H1 (cell line): Measurements from ENCODE around the gene CENPX. TPM values are rescaled to one million over a fixed set of nuclear protein-coding genes. Genes with fewer than 3 reads are reported as not detected.

Experiments used
- CTCF ChIA-PET: fragments of 300-600 bp; sonication (Branson Sonifier 250); formaldehyde crosslinking; loops from one replicate; lab custom pipeline; 2021; ENCODE audit not compliant: partially characterized antibody; lab: Charles Lee
- POLR2A ChIA-PET: fragments of 300-600 bp; sonication (Branson Sonifier 250); formaldehyde crosslinking; loops from one replicate; lab custom pipeline; 2021; ENCODE audit warnings: inconsistent platforms; ENCODE audit not compliant: partially characterized antibody; lab: Charles Lee
- DNase-seq, 2 experiments: peaks; one replicate each; pipeline versions ENCODE4 v3.0.0 to v3.0.0-alpha.2; 2010 to 2022; ENCODE audit warnings: low spot score in 2 of 2, low read depth in 1 of 2, mixed read lengths in 1 of 2
- FAIRE-seq: peaks from 2 replicates; lab custom pipeline; 2011; peaks lifted over from hg19 to GRCh38; lab: Jason Lieb, UNC
- H2AFZ ChIP-seq: 2 replicates; pipeline ENCODE4 v1.8.1; 2012; ENCODE audit warnings: low read length, inconsistent platforms
- H2AK5ac ChIP-seq: 2 replicates; pipeline ENCODE4 v1.6.1; 2013; ENCODE audit warnings: low read depth, low read length
- H2BK120ac ChIP-seq: replicated peaks from 2 replicates; pipeline ENCODE3; 2013; ENCODE audit warnings: low read depth, low read length, inconsistent platforms
- H2BK12ac ChIP-seq: 2 replicates; pipeline ENCODE4 v1.6.1; 2013; ENCODE audit warnings: low read depth, low read length
- H2BK15ac ChIP-seq: 2 replicates; pipeline ENCODE4 v1.6.1; 2013; ENCODE audit warnings: low read length
- H2BK20ac ChIP-seq: 2 replicates; pipeline ENCODE4 v1.6.1; 2013; ENCODE audit warnings: low read length
- H2BK5ac ChIP-seq: 2 replicates; pipeline ENCODE4 v1.6.1; 2013; ENCODE audit warnings: low read depth, low read length
- H3K14ac ChIP-seq: 2 replicates; pipeline ENCODE4 v1.6.1; 2013; ENCODE audit warnings: inconsistent platforms; ENCODE audit not compliant: insufficient read length
- H3K18ac ChIP-seq: 2 replicates; pipeline ENCODE4 v1.6.1; 2013; ENCODE audit warnings: low read length; ENCODE audit errors: extremely low read depth
- H3K23ac ChIP-seq: 2 replicates; pipeline ENCODE4 v1.6.1; 2013; ENCODE audit warnings: inconsistent platforms; ENCODE audit not compliant: insufficient read length
- H3K23me2 ChIP-seq: 2 replicates; pipeline ENCODE4 v1.6.1; 2013; ENCODE audit warnings: low read depth, low read length
- H3K27ac ChIP-seq: 2 replicates; pipeline ENCODE4 v1.6.1; 2011; ENCODE audit warnings: low read depth, low read length, inconsistent platforms
- H3K27me3 ChIP-seq, 4 experiments: replicated peaks in 1 of 4; 1 replicate in 1 of 4; 2 replicates in 3 of 4; pipeline versions ENCODE4 v1.6.1 to v1.8.1; 2011 to 2013; ENCODE audit warnings: low read length in 3 of 4, mild to moderate bottlenecking in 3 of 4, inconsistent platforms in 2 of 4, mixed read lengths in 2 of 4, moderate library complexity in 1 of 4; ENCODE audit not compliant: control insufficient read depth in 3 of 4, insufficient read depth in 3 of 4; ENCODE audit errors: extremely low read depth in 1 of 4
- H3K36me3 ChIP-seq, 4 experiments: 2 replicates each; pipeline versions ENCODE4 v1.6.1 to v1.8.1; 2011 to 2013; ENCODE audit warnings: mild to moderate bottlenecking in 4 of 4, low read length in 3 of 4, moderate library complexity in 2 of 4, control low read depth in 1 of 4, inconsistent platforms in 1 of 4; ENCODE audit not compliant: insufficient read depth in 4 of 4, control insufficient read depth in 2 of 4
- H3K4ac ChIP-seq: replicated peaks from 2 replicates; pipeline ENCODE3; 2013; ENCODE audit warnings: low read length, low read depth, mixed read lengths, inconsistent platforms; ENCODE audit not compliant: insufficient read length
- H3K4me1 ChIP-seq, 4 experiments: replicated peaks in 1 of 4; 1 replicate in 1 of 4; 2 replicates in 3 of 4; pipeline versions ENCODE4 v1.6.1 to v1.8.1; 2011 to 2013; ENCODE audit warnings: low read length in 3 of 4, inconsistent platforms in 2 of 4, mixed read lengths in 1 of 4; ENCODE audit not compliant: insufficient read depth in 4 of 4, control insufficient read depth in 3 of 4
- H3K4me2 ChIP-seq, 2 experiments: 2 replicates each; pipeline versions ENCODE4 v1.6.1 to v1.8.1; 2011 to 2013; ENCODE audit warnings: low read depth in 2 of 2, low read length in 2 of 2, control low read depth in 1 of 2, inconsistent platforms in 1 of 2, mild to moderate bottlenecking in 1 of 2; ENCODE audit not compliant: insufficient read depth in 1 of 2
- H3K4me3 ChIP-seq, 4 experiments: fragments of 200-600, 300-600 bp in 1 of 4; sonication (generic), shearing (Covaris generic), sonication (Bioruptor Twin) in 1 of 4; 2 replicates each; pipeline versions ENCODE4 v1.5.1 to v1.8.1; 2011 to 2016; ENCODE audit warnings: low read length in 4 of 4, low read depth in 3 of 4, control low read depth in 2 of 4, inconsistent platforms in 2 of 4, mild to moderate bottlenecking in 2 of 4, mixed read lengths in 1 of 4, moderate library complexity in 1 of 4; ENCODE audit not compliant: insufficient read depth in 2 of 4; ENCODE audit errors: extremely low read depth in 1 of 4
- H3K56ac ChIP-seq: replicated peaks from 2 replicates; pipeline ENCODE3; 2013; ENCODE audit warnings: low read depth, mild to moderate bottlenecking, mixed read lengths, low read length, inconsistent platforms; ENCODE audit not compliant: insufficient read length
- H3K79me1 ChIP-seq: 2 replicates; pipeline ENCODE4 v1.6.1; 2013; ENCODE audit warnings: low read depth, low read length, control low read depth
- H3K79me2 ChIP-seq, 2 experiments: 2 replicates each; pipeline versions ENCODE4 v1.6.1 to v1.8.1; 2012 to 2013; ENCODE audit warnings: low read length in 2 of 2, mild to moderate bottlenecking in 2 of 2, inconsistent platforms in 1 of 2; ENCODE audit not compliant: insufficient read depth in 2 of 2, control insufficient read depth in 1 of 2
- H3K9ac ChIP-seq, 4 experiments: replicated peaks in 1 of 4; 1 replicate in 1 of 4; 2 replicates in 3 of 4; pipeline versions ENCODE4 v1.6.1 to v1.8.1; 2011 to 2013; ENCODE audit warnings: low read depth in 3 of 4, low read length in 3 of 4, control low read depth in 2 of 4, mild to moderate bottlenecking in 2 of 4, moderate library complexity in 2 of 4, inconsistent platforms in 1 of 4; ENCODE audit errors: extremely low read depth in 1 of 4
- H3K9me3 ChIP-seq, 2 experiments: 2 replicates each; pipeline versions ENCODE4 v1.6.1 to v1.8.1; 2012 to 2013; ENCODE audit warnings: mild to moderate bottlenecking in 2 of 2, moderate library complexity in 2 of 2, control low read depth in 1 of 2, inconsistent platforms in 1 of 2, low read depth in 1 of 2, low read length in 1 of 2, mixed read lengths in 1 of 2; ENCODE audit not compliant: insufficient read depth in 2 of 2
- H4K20me1 ChIP-seq, 2 experiments: replicated peaks in 1 of 2; 2 replicates each; pipeline versions ENCODE3 to v1.8.1; 2011 to 2013; ENCODE audit warnings: inconsistent platforms in 2 of 2, low read length in 2 of 2, mild to moderate bottlenecking in 1 of 2; ENCODE audit not compliant: insufficient read depth in 2 of 2, control insufficient read depth in 1 of 2
- H4K5ac ChIP-seq: 2 replicates; pipeline ENCODE4 v1.6.1; 2013; ENCODE audit warnings: low read length, low read depth, mixed read lengths, inconsistent platforms; ENCODE audit not compliant: insufficient read length
- H4K8ac ChIP-seq: 2 replicates; pipeline ENCODE4 v1.8.0; 2013; ENCODE audit warnings: mild to moderate bottlenecking, moderate library complexity, low read length, inconsistent platforms; ENCODE audit not compliant: insufficient read depth; ENCODE audit errors: extremely low read depth
- H4K91ac ChIP-seq: replicated peaks from 2 replicates; pipeline ENCODE3; 2013; ENCODE audit warnings: low read length, mixed read lengths, inconsistent platforms; ENCODE audit not compliant: insufficient read length
- ASH2L ChIP-seq: fragments of 200-600, 300-600 bp; sonication (generic); IDR thresholded peaks from one replicate; pipeline ENCODE4 v1.7.1; 2017; ENCODE audit warnings: low read length
- HDAC2 ChIP-seq, 2 experiments: fragments of 300-600 bp in 1 of 2; sonication (generic) in 1 of 2; IDR thresholded peaks; 2 replicates each; pipeline ENCODE4 v1.6.1; 2011 to 2012; ENCODE audit warnings: low read depth in 2 of 2, low read length in 2 of 2, mild to moderate bottlenecking in 2 of 2, moderate library complexity in 2 of 2, borderline replicate concordance in 1 of 2, inconsistent platforms in 1 of 2
- NRF1 ChIP-seq: IDR thresholded peaks from 2 replicates; pipeline ENCODE4 v1.6.1; 2011; ENCODE audit warnings: mild to moderate bottlenecking, low read depth, low read length, improper control_type of control experiment
- PHF8 ChIP-seq: fragments of 200-600 bp; sonication (generic); conservative IDR thresholded peaks from 2 replicates; pipeline ENCODE4 v1.7.1; 2012; ENCODE audit warnings: low read depth, mild to moderate bottlenecking, inconsistent platforms, low read length, moderate library complexity
- POU5F1 ChIP-seq: IDR thresholded peaks from 2 replicates; pipeline ENCODE4 v1.6.1; 2011; ENCODE audit warnings: low read depth, mild to moderate bottlenecking, low read length, moderate library complexity
- RFX5 ChIP-seq: IDR thresholded peaks from 2 replicates; pipeline ENCODE4 v1.6.1; 2011; ENCODE audit warnings: low read depth, low read length, improper control_type of control experiment, borderline replicate concordance
- SP1 ChIP-seq: IDR thresholded peaks from 2 replicates; pipeline ENCODE4 v1.6.1; 2011; ENCODE audit warnings: low read depth, low read length
- SP2 ChIP-seq: IDR thresholded peaks from 2 replicates; pipeline ENCODE4 v1.6.1; 2012; ENCODE audit warnings: mild to moderate bottlenecking, low read length, inconsistent platforms
- YY1 ChIP-seq: IDR thresholded peaks from 2 replicates; pipeline ENCODE4 v1.6.1; 2011; ENCODE audit warnings: low read depth, mild to moderate bottlenecking, low read length
- whole genome bisulfite sequencing, 2 experiments: shearing (Covaris generic) in 1 of 2; methylation state at CpG; one replicate each; pipeline versions ENCODE4 v1.1.6 to v1.1.7; 2013 to 2015; ENCODE audit warnings: low lambda C conversion rate in 2 of 2, mixed read lengths in 2 of 2, inconsistent platforms in 1 of 2, low coverage in 1 of 2, missing lambda C conversion rate in 1 of 2; ENCODE audit not compliant: insufficient replicate concordance in 2 of 2, insufficient coverage in 1 of 2, insufficient read length in 1 of 2; ENCODE audit errors: extremely low coverage in 1 of 2, missing lambda C conversion rate in 1 of 2; 5-methylcytosine and 5-hydroxymethylcytosine counted together
- polyA plus RNA-seq, 7 experiments: library from polyadenylated mRNA; depleted of rRNA in 3 of 7; stranded (reverse) in 5 of 7; unstranded in 2 of 7; fragments of >200 nt in 5 of 7; fragments of 200-250 nt in 2 of 7; gene quantifications; 1 replicate in 5 of 7; 2 replicates in 1 of 7; 4 replicates in 1 of 7; pipeline versions ENCODE4 v1.2.1 to v1.2.3, GENCODE V29; 2011 to 2013; ENCODE audit warnings: missing spikeins in 2 of 7, mixed read lengths in 2 of 7
- total RNA-seq: library from RNA; stranded (reverse); fragmentation: NEBNext Ultra II Directional; extraction: Animal tissue kit (Norgen Biotek cat#: 25700); gene quantifications from 2 replicates; pipeline ENCODE4 v1.2.1, GENCODE V29; 2021
- TF ChIP-seq, protein P1 (sequence below): IDR thresholded peaks from 2 replicates; pipeline ENCODE4 v1.6.1; 2012; ENCODE audit warnings: low read length, inconsistent platforms
- TF ChIP-seq, protein P2 (sequence below): IDR thresholded peaks from 2 replicates; pipeline ENCODE4 v1.6.1; 2011; ENCODE audit warnings: low read depth, mild to moderate bottlenecking, low read length; ENCODE audit not compliant: insufficient read depth

CENPX gene
- total and polyA plus RNA-seq, 2 of the 8 experiments (the other 6 are each of a cell fraction or from before 2014, with no cell fraction given): 116 to 122 TPM

DNA sequence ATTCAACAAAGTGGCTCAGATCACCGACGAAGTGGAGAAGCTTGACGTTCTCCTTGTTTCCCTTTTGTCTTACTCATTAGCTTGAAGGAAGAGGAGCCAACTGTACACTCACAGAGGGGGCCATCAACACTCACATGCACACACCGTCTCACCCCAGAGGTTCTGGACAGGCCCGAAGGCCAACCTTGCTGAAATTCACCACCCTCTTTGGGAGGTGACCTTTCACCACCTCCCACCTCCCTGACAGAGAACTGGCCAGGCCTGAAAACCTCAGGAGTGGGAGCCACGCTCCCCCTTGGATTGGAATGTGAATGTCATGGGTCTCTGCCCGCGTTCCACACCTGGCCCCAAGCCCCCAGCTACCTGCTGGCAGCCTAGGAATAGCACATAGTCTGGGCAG is 12.8 kb upstream of the CENPX start:
- H3K9ac ChIP-seq: no peak overlapping the region
- H4K91ac ChIP-seq: no peak overlapping the region
- FAIRE-seq (no peak), DNase-seq (no peak)
- no peak overlapping the region for H3K56ac ChIP-seq
- H3K4ac ChIP-seq: no peak overlapping the region
- WGBS, 2 experiments: 88% methylated on average over 8 of the region's 8 CpGs; no CpG with 5 or more reads in 1 of the 2 experiments
- H3K14ac ChIP-seq: no peak overlapping the region
- H3K36me3 ChIP-seq: no peaks in the 10 kb centered on the region; a peak in 1 of 8 replicates
- no peak overlapping the region for H2BK20ac ChIP-seq
- no peaks in the 10 kb centered on the region; a peak in 1 of 7 replicates for H3K27me3 ChIP-seq
- no peak overlapping the region for H3K23ac ChIP-seq
- H3K18ac ChIP-seq: no peak overlapping the region
- peaks cover 3% of the 10 kb centered on the region; the same call in 1 of the 2 replicates for H3K79me1 ChIP-seq
- no peak overlapping the region for H2BK15ac ChIP-seq
- no peak overlapping the region for H2AK5ac ChIP-seq
- CTCF ChIA-PET: interaction anchor here (0.6 to 1.9 kb wide), 10 partner anchors 15 to 170 kb away, joined by 3 to 11 read pairs (median 3); partner anchors contain the start of gene NOTUM
- no peak overlapping the region for H2BK12ac ChIP-seq
- no peak overlapping the region for H4K8ac ChIP-seq
- H3K27ac ChIP-seq: no peak overlapping the region
- H3K79me2 ChIP-seq: peaks cover 0 to 2% of the 10 kb centered on the region in 2 experiments; a peak in 1 of 4 replicates
- H2BK5ac ChIP-seq: no peak overlapping the region
- no peak overlapping the region for H3K4me3 ChIP-seq
- H2BK120ac ChIP-seq: no peak overlapping the region
- no peak overlapping the region for H4K5ac ChIP-seq
- no peak overlapping the region for H2AFZ ChIP-seq
- peaks cover 3 to 13% (median 7%) of the 10 kb centered on the region in 4 experiments; a peak in 6 of 7 replicates for H3K4me1 ChIP-seq
- peaks cover 13% of the 10 kb centered on the region; the same call in 1 of the 2 replicates for H3K23me2 ChIP-seq
- POLR2A ChIA-PET: interaction anchor here (0.8 to 1.8 kb wide), 10 partner anchors 15 to 194 kb away, joined by 3 to 8 read pairs (median 4); no protein-coding TSS in a partner anchor
- no peak overlapping the region for H3K4me2 ChIP-seq
- H4K20me1 ChIP-seq: peaks cover 2 to 8% of the 10 kb centered on the region in 2 experiments
- no peak for TF ChIP-seq SP1
- TF ChIP-seq YY1: no peak
- no peak for TF ChIP-seq ASH2L
- TF ChIP-seq, protein P1, sequence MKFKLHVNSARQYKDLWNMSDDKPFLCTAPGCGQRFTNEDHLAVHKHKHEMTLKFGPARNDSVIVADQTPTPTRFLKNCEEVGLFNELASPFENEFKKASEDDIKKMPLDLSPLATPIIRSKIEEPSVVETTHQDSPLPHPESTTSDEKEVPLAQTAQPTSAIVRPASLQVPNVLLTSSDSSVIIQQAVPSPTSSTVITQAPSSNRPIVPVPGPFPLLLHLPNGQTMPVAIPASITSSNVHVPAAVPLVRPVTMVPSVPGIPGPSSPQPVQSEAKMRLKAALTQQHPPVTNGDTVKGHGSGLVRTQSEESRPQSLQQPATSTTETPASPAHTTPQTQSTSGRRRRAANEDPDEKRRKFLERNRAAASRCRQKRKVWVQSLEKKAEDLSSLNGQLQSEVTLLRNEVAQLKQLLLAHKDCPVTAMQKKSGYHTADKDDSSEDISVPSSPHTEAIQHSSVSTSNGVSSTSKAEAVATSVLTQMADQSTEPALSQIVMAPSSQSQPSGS: no peak
- no peak for TF ChIP-seq NRF1
- no peak for TF ChIP-seq POU5F1
- TF ChIP-seq SP2: no peak
- no peak for TF ChIP-seq PHF8
- no peak for TF ChIP-seq HDAC2 (IDR thresholded peaks at IDR 0.05; ENCODE audit: borderline replicate concordance in 1 of 2, low read depth in 2 of 2, low read length in 2 of 2)
- TF ChIP-seq RFX5: no peak
- TF ChIP-seq, protein P2, sequence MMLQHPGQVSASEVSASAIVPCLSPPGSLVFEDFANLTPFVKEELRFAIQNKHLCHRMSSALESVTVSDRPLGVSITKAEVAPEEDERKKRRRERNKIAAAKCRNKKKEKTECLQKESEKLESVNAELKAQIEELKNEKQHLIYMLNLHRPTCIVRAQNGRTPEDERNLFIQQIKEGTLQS: no peak
- no peaks in the 10 kb centered on the region for H3K9me3 ChIP-seq
